OCI-LY7 (cell line): ENCODE results near the gene DOK3. TPM values are rescaled to one million over a fixed set of nuclear protein-coding genes. Genes with fewer than 3 reads are reported as not detected.

Experiments used
- BruUV-seq: library from RNA; stranded (reverse); fragments of 400-500 nt; replicated peaks from 2 replicates; lab custom pipeline; 2021; lab: Mats Ljungman, UMichigan
- CTCF ChIA-PET: fragments of 300-600 bp; sonication (Branson Sonifier 250); formaldehyde crosslinking; loops from one replicate; lab custom pipeline; 2022; ENCODE audit warnings: antibody characterized with exemption; ENCODE audit not compliant: unreplicated experiment; lab: Charles Lee
- POLR2A ChIA-PET: fragments of 300-600 bp; sonication (Branson Sonifier 250); formaldehyde crosslinking; loops from one replicate; lab custom pipeline; 2022; ENCODE audit warnings: antibody characterized with exemption; lab: Charles Lee
- DNase-seq: peaks from one replicate; pipeline ENCODE4 v3.0.0-alpha.2; 2015; ENCODE audit warnings: low spot score
- H2AFZ ChIP-seq: fragments of 200-600 bp; sonication (generic), shearing (Covaris generic); 2 replicates; pipeline ENCODE4 v1.6.1; 2014; ENCODE audit warnings: mild to moderate bottlenecking, antibody characterized with exemption, low read length, moderate library complexity
- H3K27ac ChIP-seq: fragments of 200-600 bp; sonication (generic); 2 replicates; pipeline ENCODE4 v1.5.1; 2014; ENCODE audit warnings: mixed run types, low read depth, mild to moderate bottlenecking, moderate library complexity, low read length, inconsistent platforms; ENCODE audit not compliant: poor library complexity, severe bottlenecking
- H3K36me3 ChIP-seq: fragments of 200-600 bp; sonication (generic); 2 replicates; pipeline ENCODE4 v1.6.1; 2014; ENCODE audit warnings: mild to moderate bottlenecking, antibody characterized with exemption, low read length, moderate library complexity, mixed read lengths; ENCODE audit not compliant: insufficient read depth
- H3K4me1 ChIP-seq: fragments of 200-600 bp; sonication (generic); 2 replicates; pipeline ENCODE4 v1.5.1; 2014; ENCODE audit warnings: mild to moderate bottlenecking, low read length; ENCODE audit not compliant: insufficient read depth, poor library complexity, severe bottlenecking
- H3K4me2 ChIP-seq: fragments of 200-600 bp; sonication (generic); 2 replicates; pipeline ENCODE4 v1.6.1; 2014; ENCODE audit warnings: mild to moderate bottlenecking, low read length
- H3K4me3 ChIP-seq: fragments of 200-600 bp; sonication (generic); 2 replicates; pipeline ENCODE4 v1.5.1; 2014; ENCODE audit warnings: mild to moderate bottlenecking, low read depth, low read length; ENCODE audit not compliant: poor library complexity, severe bottlenecking
- H3K79me2 ChIP-seq: fragments of 200-600 bp; sonication (generic); 2 replicates; pipeline ENCODE4 v1.6.1; 2016; ENCODE audit warnings: low read depth, mild to moderate bottlenecking, low read length, moderate library complexity, mixed read lengths; ENCODE audit not compliant: insufficient read depth
- H3K9me2 ChIP-seq: fragments of 200-600 bp; sonication (generic); 2 replicates; pipeline ENCODE4 v1.6.1; 2016; ENCODE audit warnings: mild to moderate bottlenecking, low read length, mixed read lengths; ENCODE audit not compliant: insufficient read depth
- H3K9me3 ChIP-seq: fragments of 200-600 bp; sonication (generic); 2 replicates; pipeline ENCODE4 v1.6.1; 2014; ENCODE audit warnings: mild to moderate bottlenecking, mixed run types, low read length, mixed read lengths
- H4K20me1 ChIP-seq: fragments of 200-600 bp; sonication (generic); 2 replicates; pipeline ENCODE4 v1.6.1; 2014; ENCODE audit warnings: mild to moderate bottlenecking, antibody characterized with exemption, low read length, moderate library complexity, mixed read lengths; ENCODE audit not compliant: insufficient read depth
- CTCF ChIP-seq: fragments of 200-600 bp; sonication (generic); conservative IDR thresholded peaks from 2 replicates; pipeline ENCODE4 v1.5.1; 2014; ENCODE audit warnings: mild to moderate bottlenecking, antibody characterized with exemption, low read length, moderate library complexity, mixed read lengths
- EZH2phosphoT487 ChIP-seq: fragments of 200-600 bp; sonication (generic); IDR thresholded peaks from 2 replicates; pipeline ENCODE4 v1.6.1; 2018; ENCODE audit warnings: low read depth, borderline replicate concordance, mild to moderate bottlenecking, mixed run types, antibody characterized with exemption, low read length, moderate library complexity, mixed read lengths
- intact Hi-C: fragments of 100-400 bp; cut with micrococcal nuclease; formaldehyde crosslinking; loops from one replicate; pipeline ENCODE4 v1.10.0; 2022; ENCODE audit not compliant: unreplicated experiment
- total RNA-seq, 2 experiments: library from RNA; depleted of rRNA in 1 of 2; stranded (reverse); fragments of >200 nt in 1 of 2; shearing (Covaris generic) in 1 of 2; gene quantifications; 2 replicates each; pipeline ENCODE4 v1.2.3, GENCODE V29; 2014 to 2022

The DOK3 gene
- total RNA-seq, 2 experiments from 2014 or later: 186 to 260 TPM

DNA sequence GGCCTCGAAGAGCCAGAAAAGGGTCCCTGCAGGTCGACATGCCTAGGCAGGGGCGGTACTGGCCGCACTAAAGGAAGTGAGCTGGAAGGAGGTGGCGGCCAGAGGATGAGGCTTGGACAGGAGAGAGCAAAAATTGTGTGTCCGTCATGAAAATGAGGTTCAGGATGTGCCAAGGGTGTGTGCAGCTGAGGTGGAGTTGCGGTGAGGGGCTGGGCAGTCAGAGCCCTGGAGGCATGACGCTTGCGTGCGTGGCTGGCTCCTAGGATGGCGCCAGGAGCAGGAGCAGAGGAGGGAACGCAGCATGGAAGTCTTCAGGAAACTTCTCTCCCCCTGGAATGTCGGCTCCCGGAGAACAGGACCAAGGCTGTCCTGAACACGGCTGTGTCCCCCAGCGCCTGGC, 6.7 kb downstream of the DOK3 start:
- no peaks in the 10 kb centered on the region for H3K9me2 ChIP-seq
- TF ChIP-seq EZH2phosphoT487: no peak
- no peak for TF ChIP-seq CTCF
- H4K20me1 ChIP-seq: no peaks in the 10 kb centered on the region
- peak overlapping the region; percentile 94 for H3K27ac ChIP-seq
- H3K79me2 ChIP-seq: peaks cover 12% of the 10 kb centered on the region
- no peak for DNase-seq
- peaks cover 56% of the 10 kb centered on the region for H3K36me3 ChIP-seq
- H3K4me3 ChIP-seq: peak overlapping the region; percentile 35
- ChIA-PET CTCF (interaction anchor here (0.7 to 2.4 kb wide), 2 partner anchors 47 to 51 kb away, joined by 3 to 6 read pairs; no protein-coding TSS in a partner anchor), POLR2A (interaction anchor here (1.5 to 2.1 kb wide), 2 partner anchors 7 to 48 kb away, joined by 6 to 10 read pairs; partner anchors contain the start of gene DOK3)
- intact Hi-C loops: loop anchor here (10.0 kb wide), 1 partner anchor 612 kb away; the partner anchor contains the start of gene N4BP3
- no TSS peak for BruUV-seq
- H3K9me3 ChIP-seq: no peaks in the 10 kb centered on the region
- H3K4me1 ChIP-seq: peaks cover 77% of the 10 kb centered on the region
- H2AFZ ChIP-seq: no peak overlapping the region
- H3K4me2 ChIP-seq: peak overlapping the region; percentile 71

DNA sequence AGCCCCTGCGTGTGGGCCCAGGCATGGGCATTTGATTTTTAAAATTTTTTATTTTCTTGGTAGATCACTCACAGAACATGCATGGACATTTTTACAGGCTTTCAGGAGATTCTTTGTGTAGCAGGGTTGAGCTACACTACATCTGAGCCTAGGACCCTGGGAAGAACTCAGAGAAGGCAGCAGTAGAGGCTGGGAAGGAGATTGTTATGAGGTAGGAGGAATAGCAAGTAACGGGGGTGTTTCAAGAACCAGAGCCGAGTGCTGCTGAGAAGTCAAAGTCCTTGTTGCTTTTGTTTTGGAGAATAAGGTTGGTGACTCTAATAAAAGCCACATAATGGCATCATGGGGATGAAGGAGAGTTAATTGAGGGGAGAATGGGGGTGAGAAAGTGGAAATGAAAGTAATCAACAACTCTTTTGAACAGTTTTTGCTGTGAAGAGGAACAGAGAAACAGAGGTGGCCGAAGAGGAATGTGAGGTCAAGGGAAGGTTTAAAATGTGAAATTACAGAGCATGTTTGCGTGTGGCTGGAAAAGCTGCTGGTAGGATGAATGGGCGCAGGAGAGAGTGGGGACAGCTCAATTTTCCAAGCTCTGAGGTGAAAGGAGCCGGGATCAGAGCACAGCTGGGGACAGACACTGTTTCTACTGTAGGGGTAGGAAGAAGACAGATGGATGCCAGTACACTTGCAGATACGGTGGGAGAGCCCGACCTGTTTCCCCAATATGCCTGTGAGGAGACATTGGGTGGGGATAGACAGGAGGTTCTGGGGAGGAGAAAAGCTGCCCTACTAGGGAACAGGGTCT, 7.5 kb downstream of the DOK3 start:
- H3K4me1 ChIP-seq: peaks cover 70% of the 10 kb centered on the region
- intact Hi-C loops: loop anchor here (10.0 kb wide), 1 partner anchor 613 kb away; the partner anchor contains the start of gene N4BP3
- DNase-seq: peak; percentile 74
- TSS peak; percentile 89 for BruUV-seq
- H3K9me3 ChIP-seq: no peaks in the 10 kb centered on the region
- H3K4me3 ChIP-seq: peak overlapping the region; percentile 35
- H3K27ac ChIP-seq: peak overlapping the region; percentile 94
- peaks cover 48% of the 10 kb centered on the region for H3K36me3 ChIP-seq
- no peaks in the 10 kb centered on the region for H4K20me1 ChIP-seq
- H2AFZ ChIP-seq: no peak overlapping the region
- no peaks in the 10 kb centered on the region for H3K9me2 ChIP-seq
- peak overlapping the region; percentile 71 for H3K4me2 ChIP-seq
- ChIA-PET POLR2A (interaction anchor here (0.7 to 2.1 kb wide), 3 partner anchors 8 to 47 kb away, joined by 3 to 10 read pairs (median 6); partner anchors contain the start of gene DOK3), CTCF (interaction anchor here (0.7 to 2.4 kb wide), 2 partner anchors 47 to 51 kb away, joined by 3 to 6 read pairs; no protein-coding TSS in a partner anchor)
- peaks cover 4% of the 10 kb centered on the region for H3K79me2 ChIP-seq
- no peak for TF ChIP-seq CTCF
- TF ChIP-seq EZH2phosphoT487: no peak
